T1000 (cell line): Measurements from ENCODE around the gene CAND1.

Experiments used
- DNase-seq: peaks from one replicate; lab custom pipeline; 2025; ENCODE audit warnings: mixed read lengths; lab: John Stamatoyannopoulos, UW

Gene CAND1

DNA sequence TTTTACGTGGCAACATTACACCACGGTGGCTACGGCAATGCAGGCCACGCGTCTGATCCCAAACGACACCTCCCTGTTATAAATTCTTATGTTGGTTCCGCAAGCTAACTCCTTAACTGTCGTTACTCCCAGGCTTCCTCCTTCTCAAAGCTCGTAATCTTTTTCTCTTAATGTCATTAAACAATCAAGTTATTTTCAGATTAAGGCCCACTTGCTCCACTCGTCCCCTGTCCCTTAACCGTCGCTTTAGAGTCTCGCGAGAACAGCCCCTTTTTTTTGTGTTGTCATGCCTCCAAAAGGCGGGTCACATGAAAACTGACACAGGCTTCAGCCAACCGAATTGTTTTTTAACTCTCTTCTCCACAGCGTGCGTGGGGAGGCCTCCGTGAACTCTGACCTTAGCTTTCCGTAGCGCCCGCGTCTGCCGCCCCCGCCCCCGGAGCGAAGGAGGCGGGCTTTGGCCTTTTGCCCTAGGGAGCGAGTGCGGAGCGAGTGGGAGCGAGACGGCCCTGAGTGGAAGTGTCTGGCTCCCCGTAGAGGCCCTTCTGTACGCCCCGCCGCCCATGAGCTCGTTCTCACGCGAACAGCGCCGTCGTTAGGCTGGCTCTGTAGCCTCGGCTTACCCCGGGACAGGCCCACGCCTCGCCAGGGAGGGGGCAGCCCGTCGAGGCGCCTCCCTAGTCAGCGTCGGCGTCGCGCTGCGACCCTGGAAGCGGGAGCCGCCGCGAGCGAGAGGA, at the start of gene CAND1:
Gene CAND1 (plus strand): TSS at position 463 of the 737 bp plus-strand sequence. CDS start 360 bp downstream, outside the sequence.
- peak; percentile 98 for DNase-seq

DNA sequence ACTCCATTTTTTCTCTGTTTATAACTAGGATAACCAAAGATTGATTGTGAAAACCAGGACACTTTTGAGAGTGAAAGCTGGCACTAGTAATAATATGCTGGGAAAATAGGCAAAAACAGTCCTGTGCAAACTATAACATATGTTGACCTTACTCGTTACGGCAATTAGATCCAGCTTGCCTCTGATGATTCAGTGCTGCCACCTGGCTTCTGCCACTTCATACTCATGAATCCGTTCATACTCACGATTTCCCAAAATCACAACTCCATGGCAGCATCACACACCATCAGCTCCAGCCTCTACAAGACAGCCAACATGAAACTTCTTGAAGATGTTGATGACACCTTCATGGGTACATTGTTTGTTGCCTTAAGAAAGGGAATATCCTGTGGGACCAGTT, 49.1 kb upstream of the CAND1 start:
- no peak for DNase-seq

GRCh38 chr12:67222302-67222701, 46.9 kb upstream of the CAND1 start:
- no peak for DNase-seq

GRCh38 chr12:67223225-67223624, 45.9 kb upstream of the CAND1 start:
- no peak for DNase-seq

DNA sequence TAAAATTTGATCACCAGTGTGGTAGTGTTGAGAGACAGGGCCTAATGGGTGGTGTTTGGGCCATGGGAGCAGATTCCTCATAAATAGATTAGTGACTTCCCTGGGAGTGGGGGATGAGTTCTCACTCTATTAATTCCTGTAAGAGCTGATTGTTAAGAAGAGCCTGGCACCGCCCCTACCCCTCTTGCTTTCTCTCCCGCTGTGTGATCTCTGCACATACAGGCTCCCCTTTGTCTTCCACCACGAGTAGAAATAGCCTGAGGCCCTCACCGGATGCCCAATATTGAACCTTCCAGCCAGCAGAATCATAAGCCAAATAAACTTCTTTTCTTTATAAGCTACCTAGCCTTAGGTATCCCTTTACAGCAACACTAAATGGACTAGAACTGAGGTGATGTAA, 31.9 kb upstream of the CAND1 start:
- DNase-seq: no peak

DNA sequence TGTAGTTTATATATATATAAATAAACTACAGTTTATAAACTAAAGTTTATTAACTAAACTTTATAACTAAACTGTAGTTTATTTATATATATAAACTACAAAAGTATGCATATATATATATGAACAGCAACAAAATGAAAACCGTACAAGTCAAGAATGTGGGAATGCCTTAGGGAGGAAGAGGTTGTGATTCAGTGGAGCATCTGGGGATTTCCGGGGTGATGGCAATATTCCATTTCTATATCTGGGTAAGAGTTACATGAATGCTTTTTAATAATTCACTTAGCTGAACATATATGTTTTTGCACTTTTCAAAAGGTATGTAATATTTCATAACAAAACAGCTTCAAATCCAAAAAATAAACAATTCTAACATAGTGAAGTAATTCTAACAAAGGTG, 30.1 kb upstream of the CAND1 start:
- DNase-seq: no peak

DNA sequence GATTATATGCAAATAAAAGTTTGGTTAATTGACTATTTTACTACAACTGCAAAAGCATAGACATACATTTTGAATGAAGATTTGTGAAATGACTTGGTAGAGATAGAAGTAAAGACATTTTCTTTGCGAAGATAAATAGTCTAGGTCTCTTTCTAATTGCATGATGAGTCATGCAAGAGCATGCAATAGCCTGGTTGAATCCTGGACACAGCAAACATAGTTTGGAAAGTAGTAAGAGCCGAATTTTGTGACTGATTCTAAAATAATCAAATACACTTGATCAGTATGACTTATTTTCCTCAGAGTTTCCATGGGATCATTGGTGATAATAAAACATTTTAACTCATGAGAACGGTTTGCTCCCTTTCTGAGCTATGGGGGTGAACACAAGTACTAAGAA, 27.7 kb upstream of the CAND1 start:
- no peak for DNase-seq

- DNase-seq: no peak
Measured at GRCh38 chr12:67243260-67243659, 25.9 kb upstream of the CAND1 start.

DNA sequence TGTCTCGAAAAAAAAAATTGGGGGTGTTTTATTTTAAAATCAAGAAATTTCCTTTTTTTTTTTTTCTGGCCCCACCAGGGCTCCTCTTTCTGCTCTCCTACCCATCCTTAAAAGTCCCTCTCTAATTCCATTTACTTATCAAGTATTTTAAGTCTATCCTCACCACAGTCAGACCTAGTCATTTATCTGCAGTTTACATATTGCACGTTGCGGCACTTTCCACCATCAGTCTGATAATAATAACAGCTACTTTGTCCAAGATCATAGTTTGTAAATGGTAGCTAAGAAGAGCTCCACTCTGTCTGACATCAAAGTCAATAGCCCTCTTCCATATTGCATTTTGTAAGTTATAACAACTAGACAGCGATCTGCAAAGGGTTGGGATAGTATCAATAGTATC, 23.6 kb upstream of the CAND1 start:
- DNase-seq: no peak

DNA sequence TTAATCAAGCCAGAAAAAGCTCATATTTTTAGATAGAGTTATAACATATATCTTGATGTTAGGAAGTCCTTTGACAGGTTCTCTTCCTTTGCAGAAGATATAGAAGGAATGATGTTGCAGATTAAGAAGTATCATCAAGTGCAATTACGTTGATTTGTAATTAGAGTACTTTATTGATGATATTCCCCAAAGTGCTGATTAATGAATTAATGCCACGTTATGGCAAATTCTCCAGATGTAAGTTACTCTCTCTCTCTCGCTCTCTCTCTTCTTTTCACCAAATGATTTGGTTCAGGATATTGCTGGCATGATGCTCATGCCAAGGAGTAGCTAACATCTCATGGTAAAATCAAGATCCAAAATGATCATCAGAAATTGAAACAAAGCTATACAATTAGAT, 18.1 kb upstream of the CAND1 start:
- no peak for DNase-seq

- DNase-seq: no peak
Measured at GRCh38 chr12:67254372-67255026, 14.7 kb upstream of the CAND1 start.

GRCh38 chr12:67256649-67257048, 12.5 kb upstream of the CAND1 start:
- no peak for DNase-seq

GRCh38 chr12:67263471-67263870, 5.7 kb upstream of the CAND1 start:
- no peak for DNase-seq

- peak; percentile 95 for DNase-seq
Measured at GRCh38 chr12:67268335-67268895, 743 bp upstream of the CAND1 start.

- DNase-seq: no peak
Measured at GRCh38 chr12:67269633-67270573, 745 bp downstream of the CAND1 start.

- no peak for DNase-seq
Measured at GRCh38 chr12:67270622-67271021, 1.5 kb downstream of the CAND1 start.

GRCh38 chr12:67271976-67272375, 2.8 kb downstream of the CAND1 start:
- DNase-seq: no peak

DNA sequence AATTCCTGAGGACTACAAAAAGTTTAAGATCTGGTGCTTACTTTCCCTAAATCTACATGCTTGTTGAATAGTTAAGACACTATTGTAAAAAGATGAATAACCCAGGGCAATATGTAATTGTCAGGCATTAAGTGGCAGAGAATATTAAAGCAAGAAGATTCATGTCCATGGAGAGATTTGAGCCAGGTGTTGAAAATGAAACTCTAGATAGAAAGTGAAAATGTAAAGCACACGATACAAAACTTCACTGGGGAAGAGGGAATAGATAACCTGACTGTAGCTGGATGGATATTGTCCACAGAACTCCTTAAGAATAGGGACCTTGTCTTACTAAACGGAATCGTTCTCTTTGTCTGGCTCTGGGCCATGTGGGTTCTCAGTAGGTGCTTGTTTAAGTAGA, 5.0 kb downstream of the CAND1 start:
- no peak for DNase-seq

GRCh38 chr12:67275380-67275913, 6.3 kb downstream of the CAND1 start:
- DNase-seq: no peak

- no peak for DNase-seq
Measured at GRCh38 chr12:67276421-67276820, 7.3 kb downstream of the CAND1 start.

DNA sequence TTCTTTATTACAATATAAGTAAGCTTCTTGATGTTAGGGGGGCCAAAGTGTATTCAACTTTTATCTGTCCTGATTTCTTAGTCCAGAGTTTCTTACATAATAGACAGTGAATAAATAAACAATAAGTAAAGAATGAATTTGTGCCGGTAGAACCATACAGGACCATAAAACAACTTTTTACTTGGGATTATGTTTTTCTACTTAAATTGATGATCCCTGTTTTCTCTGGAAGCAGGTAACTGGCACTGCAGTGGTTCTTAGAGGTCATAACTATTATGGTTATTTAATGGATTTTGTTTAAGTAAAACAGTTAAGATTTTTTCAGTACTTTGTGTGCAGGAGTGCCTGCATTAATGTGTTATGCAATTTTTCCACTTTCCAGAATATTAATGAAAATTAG, 10.5 kb downstream of the CAND1 start:
- DNase-seq: no peak

GRCh38 chr12:67280088-67280487, 10.9 kb downstream of the CAND1 start:
- DNase-seq: no peak
